ENCODE measurements around the gene CD4.

- TF ChIP-seq GATA3 (IDR thresholded peaks at IDR 0.05; ENCODE audit: low read depth, low read length) (no peak), GATA2 (IDR thresholded peaks at IDR 0.05; ENCODE audit: low read depth, low read length) (no peak)
Measured at GRCh38 chr12:6780573-6780972, 8.8 kb upstream of the CD4 start.

All from SH-SY5Y (cell line).